ENCODE data around the gene TMEM119.

- TF ChIP-seq EZH2 (IDR thresholded peaks at IDR 0.05; ENCODE audit: borderline replicate concordance, low read depth, low read length) (no peak), SAP30 (IDR thresholded peaks at IDR 0.05; ENCODE audit: borderline replicate concordance, insufficient read depth, low read depth, low read length, poor library complexity, severe bottlenecking) (no peak), E2F6 (IDR thresholded peaks at IDR 0.05; ENCODE audit: borderline replicate concordance in 1 of 2, extremely low read depth in 1 of 2, insufficient read depth in 1 of 2, insufficient read length in 1 of 2, low read depth in 1 of 2, low read length in 1 of 2, poor library complexity in 1 of 2, severe bottlenecking in 1 of 2) (no peak), YY1 (IDR thresholded peaks at IDR 0.05; ENCODE audit: borderline replicate concordance in 1 of 3, control insufficient read depth in 1 of 3, extremely low read depth in 1 of 3, insufficient read depth in 3 of 3, insufficient read length in 1 of 3, insufficient replicate concordance in 2 of 3, low read depth in 1 of 3, low read length in 2 of 3) (no peak), CEBPB (tag; IDR thresholded peaks at IDR 0.05) (no peak), RREB1 (CRISPR knock-in tag; IDR thresholded peaks at IDR 0.05) (no peak), HCFC1 (IDR thresholded peaks at IDR 0.05; ENCODE audit: low read depth, low read length) (no peak), SMARCA4 (IDR thresholded peaks at IDR 0.05) (no peak), POLR2A (conservative IDR thresholded peaks at IDR 0.05) (no peak), HDAC1 (IDR thresholded peaks at IDR 0.05) (no peak)
- TF ChIP-seq, protein P1, sequence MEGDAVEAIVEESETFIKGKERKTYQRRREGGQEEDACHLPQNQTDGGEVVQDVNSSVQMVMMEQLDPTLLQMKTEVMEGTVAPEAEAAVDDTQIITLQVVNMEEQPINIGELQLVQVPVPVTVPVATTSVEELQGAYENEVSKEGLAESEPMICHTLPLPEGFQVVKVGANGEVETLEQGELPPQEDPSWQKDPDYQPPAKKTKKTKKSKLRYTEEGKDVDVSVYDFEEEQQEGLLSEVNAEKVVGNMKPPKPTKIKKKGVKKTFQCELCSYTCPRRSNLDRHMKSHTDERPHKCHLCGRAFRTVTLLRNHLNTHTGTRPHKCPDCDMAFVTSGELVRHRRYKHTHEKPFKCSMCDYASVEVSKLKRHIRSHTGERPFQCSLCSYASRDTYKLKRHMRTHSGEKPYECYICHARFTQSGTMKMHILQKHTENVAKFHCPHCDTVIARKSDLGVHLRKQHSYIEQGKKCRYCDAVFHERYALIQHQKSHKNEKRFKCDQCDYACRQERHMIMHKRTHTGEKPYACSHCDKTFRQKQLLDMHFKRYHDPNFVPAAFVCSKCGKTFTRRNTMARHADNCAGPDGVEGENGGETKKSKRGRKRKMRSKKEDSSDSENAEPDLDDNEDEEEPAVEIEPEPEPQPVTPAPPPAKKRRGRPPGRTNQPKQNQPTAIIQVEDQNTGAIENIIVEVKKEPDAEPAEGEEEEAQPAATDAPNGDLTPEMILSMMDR (IDR thresholded peaks at IDR 0.05 in 2 of 3, conservative IDR thresholded peaks at IDR 0.05 in 1 of 3; ENCODE audit: insufficient read depth in 2 of 3, low read depth in 1 of 3, low read length in 3 of 3), result no peak
- TF ChIP-seq, protein P2, sequence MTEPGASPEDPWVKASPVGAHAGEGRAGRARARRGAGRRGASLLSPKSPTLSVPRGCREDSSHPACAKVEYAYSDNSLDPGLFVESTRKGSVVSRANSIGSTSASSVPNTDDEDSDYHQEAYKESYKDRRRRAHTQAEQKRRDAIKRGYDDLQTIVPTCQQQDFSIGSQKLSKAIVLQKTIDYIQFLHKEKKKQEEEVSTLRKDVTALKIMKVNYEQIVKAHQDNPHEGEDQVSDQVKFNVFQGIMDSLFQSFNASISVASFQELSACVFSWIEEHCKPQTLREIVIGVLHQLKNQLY (CRISPR knock-in tag; conservative IDR thresholded peaks at IDR 0.05), result no peak
Measured at GRCh38 chr12:108582509-108582908, 15.4 kb downstream of the TMEM119 start.
